Large intestine (tissue), 3 donors: Measurements from ENCODE around the gene TM7SF3. TPM values are rescaled to one million over a fixed set of nuclear protein-coding genes. Genes with fewer than 3 reads are reported as not detected.

Experiments
- DNase-seq, 2 donors: peaks; one replicate each; pipeline versions ENCODE4 v3.0.0 to v3.0.0-alpha.2; 2013
- H3K27ac ChIP-seq: one replicate; pipeline ENCODE4 v1.5.1; 2013; ENCODE audit warnings: low read length
- H3K27me3 ChIP-seq: 2 replicates; pipeline ENCODE4 v1.6.1; 2013; ENCODE audit warnings: low read length; ENCODE audit not compliant: control insufficient read depth, insufficient read depth
- H3K36me3 ChIP-seq: 2 replicates; pipeline ENCODE4 v1.6.1; 2013; ENCODE audit warnings: low read length; ENCODE audit not compliant: control insufficient read depth, insufficient read depth
- H3K4me1 ChIP-seq: one replicate; pipeline ENCODE4 v1.6.1; 2013; ENCODE audit warnings: low read length; ENCODE audit not compliant: control insufficient read depth, insufficient read depth
- H3K4me3 ChIP-seq: one replicate; pipeline ENCODE4 v1.5.1; 2013; ENCODE audit warnings: low read length
- H3K9me3 ChIP-seq: one replicate; pipeline ENCODE4 v1.6.1; 2013; ENCODE audit warnings: mild to moderate bottlenecking, low read depth, low read length, moderate library complexity; ENCODE audit not compliant: control insufficient read depth
- WGBS: methylation state at CpG from one replicate; pipeline ENCODE4 v1.1.5; 2013; ENCODE audit warnings: low lambda C conversion rate; ENCODE audit not compliant: insufficient coverage; 5-methylcytosine and 5-hydroxymethylcytosine counted together
- polyA plus RNA-seq: library from polyadenylated mRNA; unstranded; fragments of 120-200 nt; gene quantifications from one replicate; pipeline ENCODE4 v1.2.1, GENCODE V29; 2013

Gene TM7SF3
- polyA plus RNA-seq, 1 donor = 68.3 TPM

GRCh38 chr12:26954027-26954426, 60.2 kb downstream of the TM7SF3 start:
- Histone ChIP-seq H3K27ac (no peak overlapping the region), H3K36me3 (peaks cover 13% of the 10 kb centered on the region), H3K4me1 (no peaks in the 10 kb centered on the region), H3K27me3 (no peaks in the 10 kb centered on the region), H3K9me3 (peaks cover under 1% of the 10 kb centered on the region), H3K4me3 (no peak overlapping the region)
- 60% methylated on average over 2 of the region's 4 CpGs for WGBS
- DNase-seq = no peak

GRCh38 chr12:26953447-26953846, 60.7 kb downstream of the TM7SF3 start:
- Histone ChIP-seq H3K27me3 (no peaks in the 10 kb centered on the region), H3K4me1 (no peaks in the 10 kb centered on the region), H3K4me3 (no peak overlapping the region), H3K9me3 (peaks cover 4% of the 10 kb centered on the region), H3K27ac (no peak overlapping the region), H3K36me3 (peaks cover 13% of the 10 kb centered on the region)
- peak; percentile 13 to 34 for DNase-seq
- no CpG with 5 or more reads among the region's 1 CpG for WGBS

- Histone ChIP-seq H3K27me3 (no peaks in the 10 kb centered on the region), H3K4me3 (no peak overlapping the region), H3K27ac (no peak overlapping the region), H3K4me1 (no peaks in the 10 kb centered on the region), H3K36me3 (no peaks in the 10 kb centered on the region), H3K9me3 (peaks cover 7% of the 10 kb centered on the region)
- no peak for DNase-seq
- WGBS = no CpG with 5 or more reads among the region's 1 CpG
Observed at GRCh38 chr12:26948309-26948708, 65.9 kb downstream of the TM7SF3 start.

DNA sequence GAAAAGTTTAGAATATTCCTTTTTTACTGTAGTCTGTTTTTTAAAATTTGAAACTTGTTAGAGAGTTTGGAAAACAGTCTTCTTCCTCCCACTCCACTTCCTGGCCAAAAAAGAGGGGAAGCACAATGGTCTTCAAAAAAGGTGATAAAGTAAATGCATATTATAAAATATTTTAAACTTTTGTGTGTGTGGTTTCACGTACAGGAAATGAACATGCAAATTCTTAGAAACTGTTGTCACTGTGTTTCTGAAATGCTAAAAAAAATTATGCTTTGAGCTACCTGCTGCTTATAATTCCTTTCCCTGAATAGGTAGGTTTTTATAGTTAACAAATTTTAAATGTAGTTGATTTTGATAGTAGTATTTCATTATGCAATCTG, 73.0 kb downstream of the TM7SF3 start:
- Histone ChIP-seq H3K27me3 (no peaks in the 10 kb centered on the region), H3K36me3 (no peaks in the 10 kb centered on the region), H3K27ac (no peak overlapping the region), H3K4me1 (peaks cover 5% of the 10 kb centered on the region), H3K4me3 (no peak overlapping the region), H3K9me3 (no peaks in the 10 kb centered on the region)
- DNase-seq = no peak
- WGBS = 100% methylated on average over 1 of the region's 1 CpG

- H3K27ac ChIP-seq = no peak overlapping the region
- DNase-seq = no peak
- H3K4me3 ChIP-seq = no peak overlapping the region
- no peaks in the 10 kb centered on the region for H3K9me3 ChIP-seq
- peaks cover 8% of the 10 kb centered on the region for H3K4me1 ChIP-seq
- WGBS = 88% methylated on average over 2 of the region's 3 CpGs
- no peaks in the 10 kb centered on the region for H3K27me3 ChIP-seq
- H3K36me3 ChIP-seq = no peaks in the 10 kb centered on the region
Observed at GRCh38 chr12:26940516-26941214, 73.5 kb downstream of the TM7SF3 start.

DNA sequence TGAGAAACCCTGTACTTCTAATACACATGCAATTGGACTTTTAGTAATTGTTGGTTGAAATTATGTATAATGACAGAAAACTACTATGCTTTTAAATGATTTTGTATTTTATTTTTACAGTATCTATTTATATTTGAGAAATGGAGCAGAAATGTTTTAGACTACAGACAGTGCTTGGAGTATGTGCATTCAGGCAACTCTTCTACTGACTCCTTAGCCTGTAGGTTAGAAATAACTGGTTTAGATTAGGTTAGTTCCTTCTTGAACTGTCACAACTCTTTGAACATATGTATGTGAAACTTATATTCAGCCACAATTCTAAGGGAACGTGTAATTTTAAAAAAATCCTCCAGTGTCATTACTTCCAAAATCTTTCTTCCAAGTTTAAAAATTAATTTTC, 74.2 kb downstream of the TM7SF3 start:
- DNase-seq = no peak
- WGBS = 70% methylated on average over 1 of the region's 1 CpG
- H3K36me3 ChIP-seq = no peaks in the 10 kb centered on the region
- H3K27ac ChIP-seq = no peak overlapping the region
- H3K27me3 ChIP-seq = no peaks in the 10 kb centered on the region
- H3K9me3 ChIP-seq = no peaks in the 10 kb centered on the region
- H3K4me3 ChIP-seq = no peak overlapping the region
- peaks cover 8% of the 10 kb centered on the region for H3K4me1 ChIP-seq

DNA sequence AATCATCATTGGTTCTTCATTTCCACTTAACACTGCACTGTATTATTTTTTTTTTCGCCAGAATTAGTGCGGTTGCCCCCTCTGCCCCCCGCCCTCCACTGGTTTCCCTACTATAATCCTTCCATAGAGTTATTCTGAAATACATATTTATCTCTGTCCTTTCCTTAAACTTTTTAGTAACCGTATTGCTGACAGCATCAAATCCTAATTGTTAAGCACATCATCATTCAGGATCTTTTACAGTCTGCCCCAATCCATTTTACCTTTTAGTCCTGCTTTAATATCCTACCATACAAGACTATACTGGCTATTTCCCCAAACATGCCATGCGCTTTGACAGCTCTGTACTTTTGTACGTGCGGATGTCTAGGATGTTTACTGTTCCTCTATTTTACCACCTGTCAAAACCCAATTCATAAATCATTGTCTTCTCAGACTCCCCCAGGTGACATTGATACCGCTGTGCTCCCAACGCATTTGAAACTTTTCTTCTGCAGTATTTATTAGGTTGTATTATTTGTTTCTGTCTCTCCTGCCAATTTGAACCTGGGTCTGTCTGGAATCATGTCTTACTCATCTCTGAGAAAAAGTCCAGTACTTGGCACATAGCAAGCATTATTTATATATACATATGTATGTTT, 74.9 kb downstream of the TM7SF3 start:
- Histone ChIP-seq H3K4me1 (peaks cover 8% of the 10 kb centered on the region), H3K27me3 (no peaks in the 10 kb centered on the region), H3K9me3 (no peaks in the 10 kb centered on the region), H3K27ac (peak overlapping the region; percentile 97), H3K4me3 (peak overlapping the region; percentile 98), H3K36me3 (no peaks in the 10 kb centered on the region)
- peak; percentile 7 to 24 for DNase-seq
- 0% methylated on average over 2 of the region's 9 CpGs for WGBS

GRCh38 chr12:26938701-26939062, 75.5 kb downstream of the TM7SF3 start:
- peaks cover 8% of the 10 kb centered on the region for H3K4me1 ChIP-seq
- no CpG with 5 or more reads among the region's 28 CpGs for WGBS
- peak overlapping the region; percentile 97 for H3K27ac ChIP-seq
- no peaks in the 10 kb centered on the region for H3K27me3 ChIP-seq
- DNase-seq = no peak
- H3K4me3 ChIP-seq = peak overlapping the region; percentile 98
- no peaks in the 10 kb centered on the region for H3K36me3 ChIP-seq
- H3K9me3 ChIP-seq = no peaks in the 10 kb centered on the region

DNA sequence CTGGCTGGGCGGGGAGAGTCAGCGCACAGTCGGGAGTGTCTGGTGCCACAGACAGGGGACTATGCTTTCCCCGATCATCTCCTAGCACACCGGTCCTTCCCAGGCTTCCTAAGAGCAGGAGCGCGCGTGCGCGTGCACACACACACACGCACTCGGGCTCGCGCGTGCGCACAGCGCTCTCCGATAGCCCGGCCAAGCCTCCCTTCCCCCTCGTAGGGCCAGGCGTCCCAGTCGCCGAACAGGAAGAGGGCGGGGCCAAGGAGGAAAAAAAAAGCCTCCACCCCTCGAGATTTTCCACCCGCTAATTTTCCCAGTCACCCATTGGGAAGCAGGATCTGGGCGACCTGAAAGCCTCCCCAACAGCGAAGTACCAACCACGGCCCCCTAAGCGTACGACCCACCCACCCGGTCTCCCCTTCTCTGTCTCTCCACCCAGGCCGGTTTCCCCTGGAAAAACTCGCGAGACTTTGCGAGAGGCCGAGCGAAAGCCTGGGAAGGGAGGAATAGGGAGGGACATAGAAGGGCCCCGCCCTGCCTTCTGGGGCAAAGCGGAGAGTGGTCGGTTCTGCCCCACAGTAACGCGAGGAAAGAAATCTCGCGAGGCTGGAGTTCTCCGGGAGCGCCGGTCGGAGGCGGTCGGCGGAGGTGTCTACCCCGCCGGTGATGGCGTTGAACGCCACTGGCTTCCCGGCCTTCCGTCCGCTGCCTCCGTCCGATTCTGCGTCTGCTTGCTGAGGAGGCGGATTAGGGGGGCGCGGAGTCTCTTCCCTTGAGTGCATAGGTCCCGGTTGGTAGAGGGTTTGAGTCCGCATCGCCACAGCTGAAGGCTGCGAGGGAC, 76.1 kb downstream of the TM7SF3 start, which contains the start of the genes FGFR1OP2 and INTS13:
TSS of gene FGFR1OP2 (plus strand) at position 608 of the 838 bp plus-strand sequence. CDS start 15,689 bp downstream, outside the sequence.
TSS of gene INTS13 (minus strand) at position 119 of the 838 bp plus-strand sequence. CDS start 1,178 bp downstream, outside the sequence.
- no CpG with 5 or more reads among the region's 69 CpGs for WGBS
- peaks cover 8% of the 10 kb centered on the region for H3K4me1 ChIP-seq

GRCh38 chr12:26937443-26937862, 76.7 kb downstream of the TM7SF3 start:
- peak in 1 of 2 donors; percentile 6 for DNase-seq
- H3K36me3 ChIP-seq = no peaks in the 10 kb centered on the region
- no peaks in the 10 kb centered on the region for H3K9me3 ChIP-seq
- peak overlapping the region; percentile 97 for H3K27ac ChIP-seq
- no peaks in the 10 kb centered on the region for H3K27me3 ChIP-seq
- peaks cover 8% of the 10 kb centered on the region for H3K4me1 ChIP-seq
- 4% methylated on average over 3 of the region's 10 CpGs for WGBS
- peak overlapping the region; percentile 98 for H3K4me3 ChIP-seq

More for the DNA sequence above, 76.1 kb downstream of the TM7SF3 start, which contains the start of the genes FGFR1OP2 and INTS13:
- peak; percentile 99 for DNase-seq
- Histone ChIP-seq H3K27me3 (no peaks in the 10 kb centered on the region), H3K27ac (peak within 1 kb of the TSS; percentile 97), H3K4me3 (peak within 1 kb of the TSS; percentile 98), H3K9me3 (no peaks in the 10 kb centered on the region), H3K36me3 (no peaks in the 10 kb centered on the region)
